Measurements from ENCODE around the gene TMEM240.
"Not testable (repeated sequence)": the region's sequence is repeated elsewhere in the genome, so short reads cannot be mapped to it uniquely, and the experiment has no call there.

Gene TMEM240

GRCh38 chr1:1539310-1540089 is 924 bp downstream of the TMEM240 start:
- no peak for DNase-seq

GRCh38 chr1:1538989-1539309 is 1.5 kb downstream of the TMEM240 start:
- no peak for DNase-seq

DNA sequence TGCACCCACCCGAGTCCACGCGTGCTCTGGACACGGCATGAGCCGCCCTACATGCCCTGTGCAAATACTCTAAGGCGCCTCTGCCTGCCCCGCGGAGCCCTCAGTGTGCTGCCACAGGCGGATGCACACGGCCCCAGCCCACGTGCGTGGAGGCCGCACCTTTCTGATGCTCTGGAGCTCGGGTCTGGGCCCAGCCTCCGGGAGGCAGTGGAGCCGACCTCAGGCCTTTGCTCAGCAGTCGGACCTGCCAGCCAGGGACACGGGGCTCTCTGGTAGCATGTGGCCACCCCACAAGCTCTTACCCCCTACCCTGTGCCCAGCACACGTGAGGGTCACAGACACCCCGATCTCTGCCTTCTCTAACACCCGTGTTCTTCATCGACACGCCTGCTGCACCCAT is 2.1 kb downstream of the TMEM240 start:
- no peak for DNase-seq

DNA sequence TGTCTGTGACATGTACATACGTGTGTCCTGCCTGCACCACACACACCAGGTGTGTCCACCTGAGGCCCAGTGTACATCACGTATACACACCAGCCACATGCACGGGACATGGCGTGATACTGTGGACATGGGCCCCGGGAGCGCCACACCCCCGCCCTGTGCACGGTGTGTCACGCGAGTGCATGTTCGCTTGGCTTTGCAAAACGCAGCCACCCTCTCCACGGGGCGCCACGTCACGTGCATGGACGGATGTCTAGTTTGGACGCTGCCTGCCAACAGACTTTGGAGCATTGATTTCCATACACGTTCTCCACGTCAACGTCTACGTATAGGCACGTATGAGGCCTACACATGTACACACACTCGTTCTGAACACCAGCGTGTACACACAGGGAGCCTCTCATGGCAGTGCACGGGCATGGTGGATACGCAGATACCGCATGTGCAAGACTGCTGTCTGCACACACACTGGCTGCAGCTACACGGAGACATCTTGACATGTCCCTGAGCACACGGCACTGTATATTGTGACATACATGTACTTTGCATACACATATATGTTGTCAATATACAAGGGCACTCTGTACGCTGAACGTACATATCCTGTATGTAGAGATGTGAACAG is 2.7 kb downstream of the TMEM240 start:
- DNase-seq: no peak

GRCh38 chr1:1536938-1537546 is 3.4 kb downstream of the TMEM240 start:
- DNase-seq: no peak

GRCh38 chr1:1536019-1536937 is 4.1 kb downstream of the TMEM240 start:
- no peak for DNase-seq

- no peak for DNase-seq
These were observed 5.0 kb downstream of the TMEM240 start for GRCh38 chr1:1535201-1536018.

- no peak for DNase-seq
These were observed 5.8 kb downstream of the TMEM240 start for GRCh38 chr1:1534401-1535154.

DNA sequence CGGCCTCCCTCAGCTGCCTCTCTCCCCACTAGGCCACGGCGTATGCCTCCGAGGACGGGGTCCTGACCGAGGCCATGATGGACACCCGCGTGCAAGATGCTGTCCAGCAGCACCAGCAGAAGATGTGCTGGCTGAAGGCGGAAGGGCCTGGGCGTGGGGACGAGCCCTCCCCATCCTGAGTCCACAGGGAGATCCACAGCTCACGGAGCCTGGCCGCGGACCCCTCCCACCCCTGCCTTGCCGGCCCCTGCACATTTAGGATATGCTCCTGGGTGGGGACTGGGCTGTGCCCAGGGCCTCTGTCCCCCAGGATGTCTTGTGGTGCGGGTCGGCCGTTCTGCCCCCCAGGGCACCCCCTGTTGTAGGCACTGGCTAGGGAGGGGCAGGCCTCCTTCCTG is 6.5 kb downstream of the TMEM240 start:
- DNase-seq: not testable (repeated sequence)

GRCh38 chr1:1533176-1533893 is 7.1 kb downstream of the TMEM240 start:
- not testable (repeated sequence) for DNase-seq

GRCh38 chr1:1531947-1532346 is 8.5 kb downstream of the TMEM240 start:
- no peak for DNase-seq

- DNase-seq: no peak
These were observed 10.5 kb downstream of the TMEM240 start for GRCh38 chr1:1529936-1530335.

- DNase-seq: no peak
These were observed 11.1 kb downstream of the TMEM240 start for GRCh38 chr1:1529321-1529720.

- no peak for DNase-seq
These were observed 11.8 kb downstream of the TMEM240 start for GRCh38 chr1:1528301-1529267.

GRCh38 chr1:1527092-1527816 is 13.2 kb downstream of the TMEM240 start:
- no peak for DNase-seq

- not testable (repeated sequence) for DNase-seq
These were observed 13.9 kb downstream of the TMEM240 start for GRCh38 chr1:1526476-1526875.

- not testable (repeated sequence) for DNase-seq
These were observed 15.6 kb downstream of the TMEM240 start for GRCh38 chr1:1524750-1525383.

- not testable (repeated sequence) for DNase-seq
These were observed 16.8 kb downstream of the TMEM240 start for GRCh38 chr1:1523651-1524050.

Data from NCI-H526 treated with DMSO at 0.1 percent for 48 hours (cell line).